Fibroblast of mammary gland (primary cell): ENCODE measurements around the gene MTF1.
A peak's percentile ranks its signal among the peaks of the same experiment; 100 is the strongest.

Source experiments
- DNase-seq: peaks from one replicate; pipeline ENCODE4 v3.0.0-alpha.2; 2010; ENCODE audit warnings: low read depth
- H3K4me3 ChIP-seq: 2 replicates; pipeline ENCODE4 v1.5.1; 2011; ENCODE audit warnings: low read depth, mild to moderate bottlenecking, low read length, moderate library complexity; ENCODE audit not compliant: control insufficient read depth
- CTCF ChIP-seq: conservative IDR thresholded peaks from 2 replicates; pipeline ENCODE4 v1.5.1; 2011; ENCODE audit warnings: low read depth, low read length, inconsistent platforms; ENCODE audit not compliant: control insufficient read depth, insufficient read depth

MTF1 gene

GRCh38 chr1:37813529-37814145 is 45.8 kb downstream of the MTF1 start:
- DNase-seq = no peak
- no peak for TF ChIP-seq CTCF
- no peak overlapping the region for H3K4me3 ChIP-seq

- H3K4me3 ChIP-seq = no peak overlapping the region
- peak; percentile 95 for TF ChIP-seq CTCF
- peak; percentile 83 for DNase-seq
Observed at GRCh38 chr1:37811027-37811655, 48.3 kb downstream of the MTF1 start.

- TF ChIP-seq CTCF = no peak
- DNase-seq = peak; percentile 77
- no peak overlapping the region for H3K4me3 ChIP-seq
Observed at GRCh38 chr1:37809942-37810341, 49.5 kb downstream of the MTF1 start.

GRCh38 chr1:37808369-37809319 is 50.7 kb downstream of the MTF1 start:
- TF ChIP-seq CTCF = no peak
- DNase-seq = peak; percentile 69

GRCh38 chr1:37807555-37808368 is 51.6 kb downstream of the MTF1 start, which contains the start of the genes C1orf122 and YRDC:
C1orf122 (plus strand) TSS chr1:37807790; CDS start chr1:37808405, 615 bp downstream.
YRDC (minus strand) TSS chr1:37808208; CDS start chr1:37808180, 28 bp downstream.
- DNase-seq = peak; percentile 88
- H3K4me3 ChIP-seq = peak within 1 kb of the TSS; percentile 90
- no peak for TF ChIP-seq CTCF

More at GRCh38 chr1:37808369-37809319, 50.7 kb downstream of the MTF1 start:
- H3K4me3 ChIP-seq = peak overlapping the region; percentile 90

GRCh38 chr1:37807220-37807554 is 52.2 kb downstream of the MTF1 start:
- no peak for TF ChIP-seq CTCF
- H3K4me3 ChIP-seq = peak overlapping the region; percentile 90
- DNase-seq = no peak
